GM03348 (cell line): Measurements from ENCODE around the gene RAB11FIP5.
"Not testable (repeated sequence)": the region's sequence is repeated elsewhere in the genome, so short reads cannot be mapped to it uniquely, and the experiment has no call there.

Experiments used
- DNase-seq: peaks from one replicate; pipeline ENCODE4 v3.0.0; 2012; ENCODE audit warnings: low spot score

The RAB11FIP5 gene

GRCh38 chr2:73110168-73111072 is 2.3 kb downstream of the RAB11FIP5 start:
- peak; percentile 80 for DNase-seq

GRCh38 chr2:73109431-73110167 is 3.1 kb downstream of the RAB11FIP5 start:
- DNase-seq = no peak

DNA sequence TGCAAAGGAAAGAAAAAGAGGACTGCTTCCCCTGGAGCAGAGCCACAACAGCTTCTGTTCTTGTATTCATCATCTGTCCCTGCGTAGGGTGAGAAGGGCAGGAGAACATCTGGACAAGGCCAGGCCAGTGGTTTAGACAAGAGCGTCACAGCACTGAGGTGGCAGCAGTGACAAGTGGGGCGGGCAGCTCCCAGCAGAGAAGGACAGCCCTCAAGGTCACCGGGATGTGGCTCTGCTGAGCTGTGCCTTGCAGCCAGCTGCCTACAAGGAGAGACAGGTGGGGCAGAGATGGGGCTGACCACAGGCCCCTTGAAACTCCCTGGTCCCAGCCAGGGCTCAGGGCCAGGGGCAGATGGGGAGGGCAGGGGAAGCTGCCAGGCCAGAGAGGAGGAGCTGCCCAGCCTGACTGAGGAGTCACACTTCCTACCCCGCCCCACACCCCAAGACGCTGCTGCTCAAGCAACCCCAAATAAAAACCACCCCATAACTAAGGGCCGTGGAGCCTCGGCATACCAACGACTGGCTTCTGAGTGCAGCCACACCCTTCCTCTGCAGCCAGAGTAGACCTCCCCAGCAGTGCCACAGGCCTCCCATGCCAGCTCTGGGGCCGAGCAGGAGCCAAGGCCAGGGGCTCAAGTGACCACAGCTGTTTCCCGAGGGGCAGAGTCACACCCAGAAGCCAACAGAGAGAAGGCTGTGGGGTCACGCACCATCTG is 5.4 kb downstream of the RAB11FIP5 start:
- DNase-seq = peak; percentile 72

- DNase-seq = no peak
These were observed 6.0 kb downstream of the RAB11FIP5 start for GRCh38 chr2:73106791-73107190.

GRCh38 chr2:73105511-73105971 is 7.2 kb downstream of the RAB11FIP5 start:
- no peak for DNase-seq

DNA sequence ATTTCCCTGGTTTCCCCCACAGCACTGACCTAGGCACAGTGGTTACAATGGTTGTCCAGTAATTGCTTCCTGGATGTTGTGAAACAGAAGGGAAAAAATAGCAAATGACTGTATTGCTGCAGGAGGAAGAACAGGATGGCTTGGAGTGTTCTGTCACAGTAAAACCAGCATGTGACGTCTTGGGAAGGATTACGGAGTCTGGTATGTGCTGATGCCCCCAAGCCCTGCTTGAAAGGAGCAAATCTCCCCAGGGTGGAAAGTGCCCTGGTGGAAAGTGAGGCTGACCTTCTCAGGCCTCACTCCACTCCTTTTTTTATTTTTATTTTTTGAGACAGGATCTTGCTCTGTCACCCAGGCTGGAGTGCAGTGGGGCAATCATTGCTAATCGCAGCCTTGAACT is 7.8 kb downstream of the RAB11FIP5 start:
- no peak for DNase-seq

DNA sequence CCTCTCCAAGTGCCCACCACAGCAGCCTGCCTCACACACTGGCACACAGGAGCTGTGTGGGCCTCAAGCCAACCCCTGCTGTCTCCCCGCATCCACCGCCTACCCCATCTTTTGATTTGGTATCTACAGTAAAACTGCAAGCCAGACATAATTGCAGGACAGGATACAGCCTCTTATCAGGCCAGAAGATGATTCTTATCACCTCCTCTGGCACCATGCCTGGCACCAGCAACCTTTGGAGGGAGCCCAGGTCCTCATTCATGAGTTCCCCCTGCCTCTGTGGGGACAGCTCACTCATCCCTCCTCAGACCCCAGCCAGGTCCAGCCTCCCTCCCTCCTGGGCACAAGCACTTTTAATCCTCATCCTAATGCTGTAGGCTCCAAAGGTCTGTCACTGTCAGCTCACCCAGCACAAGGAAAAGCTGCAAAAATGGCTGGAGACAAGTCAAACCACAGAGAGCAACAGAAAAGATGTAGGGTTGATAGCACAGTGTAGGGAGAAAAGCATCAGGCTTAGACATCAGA is 9.7 kb downstream of the RAB11FIP5 start:
- no peak for DNase-seq

- peak; percentile 53 for DNase-seq
These were observed 11.0 kb downstream of the RAB11FIP5 start for GRCh38 chr2:73101626-73102256.

GRCh38 chr2:73100956-73101355 is 11.8 kb downstream of the RAB11FIP5 start:
- DNase-seq = no peak

- no peak for DNase-seq
These were observed 13.3 kb downstream of the RAB11FIP5 start for GRCh38 chr2:73099486-73099885.

- no peak for DNase-seq
These were observed 16.8 kb downstream of the RAB11FIP5 start for GRCh38 chr2:73095910-73096309.

GRCh38 chr2:73093601-73094218 is 19.0 kb downstream of the RAB11FIP5 start:
- DNase-seq = not testable (repeated sequence)

- no peak for DNase-seq
These were observed 20.5 kb downstream of the RAB11FIP5 start for GRCh38 chr2:73092146-73092783.

GRCh38 chr2:73091696-73092095 is 21.1 kb downstream of the RAB11FIP5 start:
- no peak for DNase-seq

- DNase-seq = peak; percentile 41
These were observed 21.6 kb downstream of the RAB11FIP5 start for GRCh38 chr2:73091164-73091563.

- peak; percentile 97 for DNase-seq
These were observed 23.3 kb downstream of the RAB11FIP5 start for GRCh38 chr2:73089270-73090030.

DNA sequence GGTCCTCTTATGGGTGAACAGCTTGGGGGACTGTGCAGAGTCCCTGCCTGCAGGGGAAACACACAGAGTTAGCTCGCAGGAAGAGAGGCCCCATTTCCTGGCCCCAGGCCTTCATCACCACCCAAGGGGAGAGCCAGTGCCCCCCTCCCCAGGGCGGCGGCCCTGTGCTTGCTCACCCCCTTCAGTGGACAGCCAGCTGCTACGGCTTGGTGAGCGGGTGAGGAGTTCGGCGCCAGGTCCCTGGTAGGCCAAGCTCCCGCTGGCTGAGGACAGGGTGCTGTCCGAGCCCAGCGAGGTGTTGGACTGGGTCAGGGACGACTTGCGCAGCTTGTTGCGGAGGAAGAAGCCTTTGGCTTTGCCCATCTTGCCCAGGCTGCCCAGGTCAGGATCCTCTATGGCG is 24.0 kb downstream of the RAB11FIP5 start:
- no peak for DNase-seq

DNA sequence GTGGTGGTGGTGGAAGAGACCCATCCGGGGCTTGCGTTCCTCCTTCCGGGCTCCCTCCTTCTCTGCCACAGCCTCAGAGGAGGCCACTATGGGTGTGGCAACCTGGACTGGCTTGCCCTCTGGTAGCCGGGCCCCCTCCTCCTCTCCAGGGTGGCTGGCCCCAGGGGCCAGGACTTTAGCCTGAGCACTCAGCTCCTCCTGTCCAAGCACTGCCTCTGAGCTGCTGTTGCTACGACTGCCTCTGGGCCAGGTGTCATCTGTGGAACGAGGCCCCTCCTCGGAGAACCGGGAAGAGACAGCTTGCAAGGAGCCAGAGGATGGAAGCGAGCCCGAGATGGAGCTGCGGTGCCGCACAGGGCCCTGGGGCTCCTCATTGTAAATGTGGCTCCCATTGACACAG is 24.5 kb downstream of the RAB11FIP5 start:
- DNase-seq = no peak

DNA sequence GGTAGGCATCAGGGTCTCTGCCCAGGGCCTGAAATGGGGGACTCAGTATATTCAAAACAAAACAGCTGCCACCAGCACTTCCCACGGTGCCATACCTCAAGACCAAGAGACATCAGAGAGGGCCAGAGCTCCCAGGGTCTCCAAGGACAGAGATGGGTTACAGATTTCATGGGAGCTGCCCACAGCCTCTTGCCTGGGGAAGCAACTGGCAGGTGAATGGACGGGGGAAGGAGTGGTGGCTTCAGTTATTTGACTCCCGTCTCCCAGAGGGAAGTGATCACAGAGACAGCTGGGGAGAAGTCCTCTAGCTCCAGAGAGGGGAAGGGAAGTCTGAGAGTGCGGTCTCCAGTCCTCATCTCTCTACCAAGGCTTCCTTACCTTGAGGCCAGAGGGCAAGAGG is 25.4 kb downstream of the RAB11FIP5 start:
- no peak for DNase-seq

- DNase-seq = peak; percentile 84
These were observed 27.1 kb downstream of the RAB11FIP5 start for GRCh38 chr2:73085691-73086090.
